SU-DHL-6 (cell line): Measurements from ENCODE around the gene PSMB5.

ENCODE experiments used
- H2AFZ ChIP-seq: fragments of 200-600 bp; sonication (generic); 2 replicates; pipeline ENCODE4 v1.6.1; 2014; ENCODE audit warnings: low read depth, mild to moderate bottlenecking, moderate library complexity, mixed read lengths, antibody characterized with exemption, low read length; ENCODE audit not compliant: severe bottlenecking
- H3F3A ChIP-seq: fragments of 200-600 bp; shearing (Covaris generic); 2 replicates; pipeline ENCODE4 v1.6.0; 2016; ENCODE audit warnings: antibody characterized with exemption, mild to moderate bottlenecking; ENCODE audit not compliant: insufficient read depth
- H3K27ac ChIP-seq: fragments of 200-600 bp; sonication (generic); 2 replicates; pipeline ENCODE4 v1.5.1; 2016; ENCODE audit warnings: low read depth, mild to moderate bottlenecking, low read length, moderate library complexity, mixed read lengths
- H3K27me3 ChIP-seq: fragments of 200-600 bp; sonication (generic), shearing (Covaris generic); 2 replicates; pipeline ENCODE4 v1.6.0; 2014; ENCODE audit warnings: mild to moderate bottlenecking, low read length
- H3K36me3 ChIP-seq: fragments of 200-600 bp; sonication (generic); 2 replicates; pipeline ENCODE4 v1.6.1; 2014; ENCODE audit warnings: mild to moderate bottlenecking, low read length, mixed read lengths
- H3K4me2 ChIP-seq: fragments of 300-600, 200-600 bp; shearing (Covaris generic), sonication (generic); 2 replicates; pipeline ENCODE4 v1.6.0; 2014; ENCODE audit warnings: low read length, low read depth, mild to moderate bottlenecking; ENCODE audit not compliant: poor library complexity, severe bottlenecking
- H3K4me3 ChIP-seq: fragments of 200-600 bp; sonication (generic); 2 replicates; pipeline ENCODE4 v1.5.1; 2014; ENCODE audit warnings: antibody characterized with exemption, low read length, mild to moderate bottlenecking, mixed read lengths; ENCODE audit not compliant: insufficient read depth, poor library complexity, severe bottlenecking
- H3K79me2 ChIP-seq: fragments of 200-600 bp; sonication (generic); 2 replicates; pipeline ENCODE4 v1.6.1; 2014; ENCODE audit warnings: mild to moderate bottlenecking, low read length, moderate library complexity; ENCODE audit not compliant: insufficient read depth
- H3K9ac ChIP-seq: fragments of 200-600 bp; sonication (generic); 2 replicates; pipeline ENCODE4 v1.7.0; 2014; ENCODE audit warnings: mild to moderate bottlenecking, low read length
- H3K9me2 ChIP-seq: fragments of 200-600 bp; sonication (generic); replicated peaks from 2 replicates; pipeline ENCODE4 v1.6.1; 2014; ENCODE audit warnings: low read length; ENCODE audit not compliant: insufficient read depth
- H3K9me3 ChIP-seq: fragments of 200-600 bp; sonication (generic); 2 replicates; pipeline ENCODE4 v1.6.1; 2014; ENCODE audit warnings: low read length, mixed read lengths; ENCODE audit not compliant: insufficient read depth
- H4K20me1 ChIP-seq: fragments of 200-600 bp; sonication (generic); 2 replicates; pipeline ENCODE4 v1.6.1; 2014; ENCODE audit warnings: low read depth, mild to moderate bottlenecking, antibody characterized with exemption, low read length, moderate library complexity, mixed read lengths
- EZH2phosphoT487 ChIP-seq: fragments of 200-600 bp; sonication (generic), shearing (Covaris generic); conservative IDR thresholded peaks from 2 replicates; pipeline ENCODE4 v1.6.1; 2018; ENCODE audit warnings: mild to moderate bottlenecking, antibody characterized with exemption, low read length, moderate library complexity, mixed read lengths
- TF ChIP-seq, protein P1 (sequence below): fragments of 200-600 bp; sonication (generic); IDR thresholded peaks from one replicate; pipeline ENCODE4 v1.5.1; 2017; ENCODE audit warnings: antibody characterized with exemption, mild to moderate bottlenecking, low read length, moderate library complexity; ENCODE audit not compliant: insufficient read depth, poor library complexity, severe bottlenecking

Gene PSMB5

DNA sequence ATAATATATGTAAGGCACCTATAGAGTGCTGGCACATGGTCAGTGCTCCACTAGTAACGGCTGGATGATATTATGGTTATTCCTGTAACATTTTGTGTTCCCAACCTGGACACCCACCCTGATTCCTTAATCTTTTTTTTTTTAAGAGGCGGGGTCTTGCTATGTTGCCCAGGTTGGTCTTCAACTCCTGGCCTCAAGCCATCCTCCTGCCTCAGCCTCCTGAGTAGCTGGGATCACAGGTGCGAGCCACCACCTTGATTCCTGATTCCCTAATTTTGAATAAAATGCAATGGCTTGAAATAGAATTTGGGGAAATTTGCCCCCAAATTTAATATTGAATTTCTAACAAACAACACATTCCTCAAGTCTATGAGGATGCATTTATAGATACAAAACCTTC, 32.1 kb downstream of the PSMB5 start:
- Histone ChIP-seq H3K27ac (no peak overlapping the region), H3K36me3 (no peaks in the 10 kb centered on the region), H3F3A (peaks cover 14% of the 10 kb centered on the region; the same call in 1 of the 2 replicates), H3K4me2 (no peak overlapping the region), H3K9me2 (no peaks in the 10 kb centered on the region), H3K9ac (no peak overlapping the region), H3K9me3 (no peaks in the 10 kb centered on the region), H3K4me3 (no peak overlapping the region), H2AFZ (no peak overlapping the region), H4K20me1 (no peaks in the 10 kb centered on the region), H3K79me2 (no peaks in the 10 kb centered on the region), H3K27me3 (no peaks in the 10 kb centered on the region)
- TF ChIP-seq, protein P1, sequence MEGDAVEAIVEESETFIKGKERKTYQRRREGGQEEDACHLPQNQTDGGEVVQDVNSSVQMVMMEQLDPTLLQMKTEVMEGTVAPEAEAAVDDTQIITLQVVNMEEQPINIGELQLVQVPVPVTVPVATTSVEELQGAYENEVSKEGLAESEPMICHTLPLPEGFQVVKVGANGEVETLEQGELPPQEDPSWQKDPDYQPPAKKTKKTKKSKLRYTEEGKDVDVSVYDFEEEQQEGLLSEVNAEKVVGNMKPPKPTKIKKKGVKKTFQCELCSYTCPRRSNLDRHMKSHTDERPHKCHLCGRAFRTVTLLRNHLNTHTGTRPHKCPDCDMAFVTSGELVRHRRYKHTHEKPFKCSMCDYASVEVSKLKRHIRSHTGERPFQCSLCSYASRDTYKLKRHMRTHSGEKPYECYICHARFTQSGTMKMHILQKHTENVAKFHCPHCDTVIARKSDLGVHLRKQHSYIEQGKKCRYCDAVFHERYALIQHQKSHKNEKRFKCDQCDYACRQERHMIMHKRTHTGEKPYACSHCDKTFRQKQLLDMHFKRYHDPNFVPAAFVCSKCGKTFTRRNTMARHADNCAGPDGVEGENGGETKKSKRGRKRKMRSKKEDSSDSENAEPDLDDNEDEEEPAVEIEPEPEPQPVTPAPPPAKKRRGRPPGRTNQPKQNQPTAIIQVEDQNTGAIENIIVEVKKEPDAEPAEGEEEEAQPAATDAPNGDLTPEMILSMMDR, result no peak
- TF ChIP-seq EZH2phosphoT487, result no peak

DNA sequence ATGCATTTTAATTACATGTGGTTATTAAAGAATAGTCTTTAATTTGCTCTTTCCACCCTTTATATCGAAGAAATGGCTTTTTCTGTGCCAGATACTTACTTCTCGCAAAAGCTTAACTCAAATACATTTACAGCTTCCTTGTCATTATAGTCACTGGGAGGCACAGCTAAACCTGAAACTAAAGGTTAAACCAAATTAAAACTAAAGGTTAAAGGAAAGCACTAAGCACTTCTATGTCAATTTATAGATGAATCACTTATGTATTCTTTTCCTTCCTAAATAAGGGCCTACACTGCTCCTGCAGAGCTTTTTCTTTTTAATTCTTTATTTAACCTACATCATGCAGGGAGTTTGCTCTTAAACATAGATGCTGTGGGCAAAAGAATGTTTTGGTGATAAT, 33.8 kb downstream of the PSMB5 start:
- Histone ChIP-seq H3K36me3 (no peaks in the 10 kb centered on the region), H3K4me2 (no peak overlapping the region), H3K27ac (no peak overlapping the region), H3K27me3 (no peaks in the 10 kb centered on the region), H3F3A (peaks cover 9% of the 10 kb centered on the region; the same call in 1 of the 2 replicates), H3K9me2 (no peaks in the 10 kb centered on the region), H4K20me1 (no peaks in the 10 kb centered on the region), H3K9ac (no peak overlapping the region), H3K9me3 (no peaks in the 10 kb centered on the region), H3K79me2 (no peaks in the 10 kb centered on the region), H3K4me3 (no peak overlapping the region), H2AFZ (no peak overlapping the region)
- TF ChIP-seq, protein P1, result no peak
- no peak for TF ChIP-seq EZH2phosphoT487

DNA sequence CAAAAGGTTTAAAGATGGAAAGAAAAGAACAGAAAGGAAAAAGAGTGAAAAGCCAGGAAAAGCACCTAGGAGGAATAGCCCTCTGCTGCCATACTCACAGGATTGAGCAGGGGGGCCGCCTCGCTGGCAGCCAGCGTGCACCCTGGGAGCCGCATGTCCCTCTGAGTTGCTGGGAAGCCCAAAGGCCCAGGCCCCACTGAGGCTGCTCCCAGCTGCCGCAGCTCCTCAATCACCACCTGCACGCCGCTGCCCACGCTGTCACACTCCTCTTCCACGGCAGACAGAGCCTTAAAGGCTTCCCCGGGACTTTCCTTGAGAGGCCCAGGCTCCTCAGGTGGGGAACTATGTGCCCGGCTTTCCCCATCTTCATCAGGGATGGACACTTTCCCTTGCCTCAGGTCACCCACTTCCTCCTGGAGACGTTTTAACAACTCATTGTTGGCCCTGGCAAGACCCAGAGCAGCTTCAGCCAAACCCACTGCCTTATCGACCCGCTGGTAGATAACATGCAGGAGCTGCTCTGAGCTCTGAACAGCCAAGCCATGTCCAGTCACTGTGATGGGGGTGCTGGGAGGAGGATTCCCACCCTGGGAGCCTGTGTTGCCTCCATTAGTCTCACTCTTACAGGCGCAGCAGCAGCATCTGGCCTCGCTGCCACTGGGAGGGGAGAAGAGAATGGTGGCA, 36.2 kb downstream of the PSMB5 start:
- no peak overlapping the region for H2AFZ ChIP-seq
- H3K27ac ChIP-seq, result no peak overlapping the region
- H4K20me1 ChIP-seq, result no peaks in the 10 kb centered on the region
- TF ChIP-seq, protein P1, result no peak
- no peak for TF ChIP-seq EZH2phosphoT487
- no peak overlapping the region for H3K4me2 ChIP-seq
- H3K4me3 ChIP-seq, result no peak overlapping the region
- H3K79me2 ChIP-seq, result no peaks in the 10 kb centered on the region
- no peaks in the 10 kb centered on the region for H3K9me3 ChIP-seq
- no peaks in the 10 kb centered on the region for H3K9me2 ChIP-seq
- no peak overlapping the region for H3K9ac ChIP-seq
- no peaks in the 10 kb centered on the region for H3K27me3 ChIP-seq
- H3K36me3 ChIP-seq, result no peaks in the 10 kb centered on the region
- no peaks in the 10 kb centered on the region for H3F3A ChIP-seq
